Effector memory CD4-positive, alpha-beta T cell (primary cell): ENCODE data around the gene TGM4.

Experiments used
- DNase-seq, 3 donors: peaks; one replicate each; pipeline ENCODE4 v3.0.0-alpha.2; 2020
- H3K27ac ChIP-seq: 2 replicates; pipeline ENCODE4 v1.7.0; 2013; ENCODE audit warnings: mild to moderate bottlenecking, low read length, moderate library complexity; ENCODE audit not compliant: insufficient read depth, poor library complexity, severe bottlenecking
- H3K27me3 ChIP-seq: replicated peaks from 2 replicates; pipeline ENCODE4 v1.7.0; 2013; ENCODE audit warnings: mild to moderate bottlenecking, low read length; ENCODE audit not compliant: insufficient read depth, control insufficient read depth, poor library complexity, severe bottlenecking
- H3K36me3 ChIP-seq: 2 replicates; pipeline ENCODE4 v1.7.0; 2013; ENCODE audit warnings: mild to moderate bottlenecking, low read length, moderate library complexity; ENCODE audit not compliant: control insufficient read depth, insufficient read depth
- H3K4me1 ChIP-seq: 2 replicates; pipeline ENCODE4 v1.7.0; 2013; ENCODE audit warnings: low read length, mild to moderate bottlenecking; ENCODE audit not compliant: control insufficient read depth, insufficient read depth, poor library complexity, severe bottlenecking
- H3K4me3 ChIP-seq: 2 replicates; pipeline ENCODE4 v1.7.0; 2013; ENCODE audit warnings: low read length, low read depth, mild to moderate bottlenecking; ENCODE audit not compliant: insufficient read depth, poor library complexity, severe bottlenecking
- H3K9me3 ChIP-seq: 2 replicates; pipeline ENCODE4 v1.7.0; 2013; ENCODE audit warnings: mild to moderate bottlenecking, low read length, moderate library complexity; ENCODE audit not compliant: control insufficient read depth
- total RNA-seq, 3 donors: gene quantifications; one replicate each; lab custom pipeline; 2026; lab: John Stamatoyannopoulos, UW

Gene TGM4
- total RNA-seq, result 0 reads per million in 3 donors

DNA sequence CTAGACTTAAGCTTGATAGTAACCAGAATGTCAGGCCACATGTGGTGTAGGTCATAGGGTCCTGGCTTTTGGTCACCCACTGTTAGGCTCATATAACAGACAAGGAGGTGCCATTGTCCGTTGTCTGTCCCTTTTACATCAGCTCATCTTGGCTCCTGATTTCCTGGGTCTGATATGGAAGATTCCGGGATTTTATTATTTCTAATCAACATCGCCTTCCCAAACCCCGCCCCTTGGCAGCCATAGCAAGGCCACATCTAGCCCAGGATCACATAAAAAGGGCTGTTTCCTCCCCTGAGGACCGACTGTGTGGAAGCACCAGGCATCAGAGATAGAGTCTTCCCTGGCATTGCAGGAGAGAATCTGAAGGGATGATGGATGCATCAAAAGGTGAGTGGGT is at the start of gene TGM4:
TGM4 (plus strand) TSS at position 301 of the 400 bp plus-strand sequence; CDS start at position 372, 71 bp downstream.
- no peak within 1 kb of the TSS for H3K27ac ChIP-seq
- no peaks in the 10 kb centered on the region for H3K9me3 ChIP-seq
- H3K36me3 ChIP-seq, result no peaks in the 10 kb centered on the region
- H3K27me3 ChIP-seq, result no peaks in the 10 kb centered on the region
- no peak within 1 kb of the TSS for H3K4me3 ChIP-seq
- no peak for DNase-seq
- H3K4me1 ChIP-seq, result no peaks in the 10 kb centered on the region

GRCh38 chr3:44825264-44825925 is 49.0 kb upstream of the TGM4 start:
- no peak overlapping the region for H3K27ac ChIP-seq
- no peak for DNase-seq

GRCh38 chr3:44827196-44827595 is 47.2 kb upstream of the TGM4 start:
- no peaks in the 10 kb centered on the region for H3K27me3 ChIP-seq
- no peaks in the 10 kb centered on the region for H3K4me1 ChIP-seq
- H3K9me3 ChIP-seq, result no peaks in the 10 kb centered on the region
- H3K4me3 ChIP-seq, result no peak overlapping the region
- no peak overlapping the region for H3K27ac ChIP-seq
- no peaks in the 10 kb centered on the region for H3K36me3 ChIP-seq
- no peak for DNase-seq

More at GRCh38 chr3:44825264-44825925, 49.0 kb upstream of the TGM4 start:
- Histone ChIP-seq H3K36me3 (no peaks in the 10 kb centered on the region), H3K4me3 (no peak overlapping the region), H3K9me3 (no peaks in the 10 kb centered on the region), H3K4me1 (no peaks in the 10 kb centered on the region), H3K27me3 (no peaks in the 10 kb centered on the region)

DNA sequence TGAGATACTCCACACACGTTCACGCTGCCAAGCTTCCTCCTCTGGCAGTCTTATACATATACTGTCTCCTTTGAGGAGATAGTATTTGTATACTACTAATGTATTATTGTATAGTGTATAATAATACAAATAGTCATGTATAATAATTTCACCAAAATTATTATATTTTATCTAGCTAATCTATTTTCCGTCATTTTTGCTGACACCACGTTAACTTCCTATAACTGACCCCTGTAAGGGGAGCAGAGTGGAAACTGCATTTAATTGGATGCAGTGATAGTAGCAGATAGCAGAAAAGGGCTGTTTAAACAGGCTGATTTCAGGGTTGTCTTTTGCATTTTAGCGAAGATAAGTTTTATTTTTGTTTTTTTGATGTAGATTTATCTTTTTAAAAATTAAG is 43.2 kb upstream of the TGM4 start:
- Histone ChIP-seq H3K4me1 (no peaks in the 10 kb centered on the region), H3K27ac (no peak overlapping the region), H3K27me3 (no peaks in the 10 kb centered on the region), H3K9me3 (no peaks in the 10 kb centered on the region), H3K4me3 (no peak overlapping the region), H3K36me3 (no peaks in the 10 kb centered on the region)
- no peak for DNase-seq

DNA sequence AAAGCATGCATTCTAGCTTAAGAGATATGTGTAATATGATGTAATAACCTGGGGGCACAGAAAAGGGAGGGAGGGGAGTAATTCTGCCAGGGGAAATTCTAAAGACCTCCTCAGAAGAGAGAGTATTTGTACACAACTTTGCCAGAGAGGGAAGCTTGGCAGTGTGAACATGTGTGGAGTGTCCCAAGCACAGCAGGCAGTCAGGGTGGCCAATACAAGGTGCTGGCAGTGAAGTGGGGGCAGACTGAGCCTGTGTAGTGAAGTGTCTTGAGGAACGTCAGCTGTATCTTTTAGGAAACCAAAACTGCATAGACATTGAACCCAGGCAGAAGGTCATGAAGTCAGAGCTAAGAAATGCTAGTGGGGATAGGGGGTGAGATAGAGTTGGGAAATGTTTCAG is 42.4 kb upstream of the TGM4 start:
- no peaks in the 10 kb centered on the region for H3K36me3 ChIP-seq
- DNase-seq, result no peak
- H3K4me1 ChIP-seq, result no peaks in the 10 kb centered on the region
- no peak overlapping the region for H3K4me3 ChIP-seq
- H3K27ac ChIP-seq, result no peak overlapping the region
- peaks cover 3% of the 10 kb centered on the region for H3K9me3 ChIP-seq
- no peaks in the 10 kb centered on the region for H3K27me3 ChIP-seq

DNA sequence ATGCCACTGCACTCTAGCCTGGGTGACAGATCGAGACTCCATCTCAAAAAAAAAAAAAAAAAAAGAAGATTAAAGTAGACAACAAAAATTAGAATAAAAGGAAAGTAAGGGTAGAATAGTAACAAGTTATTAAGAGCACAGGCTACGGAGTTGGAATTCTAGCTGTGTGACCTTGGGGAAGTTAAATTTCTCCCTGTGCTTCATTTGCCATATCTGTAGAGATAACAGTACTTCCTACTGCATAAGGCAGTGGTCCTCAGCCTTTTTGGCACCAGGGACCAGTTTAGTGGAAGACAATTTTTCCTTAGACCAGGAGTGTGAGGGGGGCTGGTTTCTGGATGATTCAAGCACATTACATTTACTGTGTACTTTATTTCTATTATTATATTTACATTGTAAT is 41.4 kb upstream of the TGM4 start:
- no peak overlapping the region for H3K4me3 ChIP-seq
- no peak overlapping the region for H3K27ac ChIP-seq
- no peaks in the 10 kb centered on the region for H3K4me1 ChIP-seq
- H3K27me3 ChIP-seq, result no peaks in the 10 kb centered on the region
- DNase-seq, result no peak
- H3K9me3 ChIP-seq, result peaks cover 3% of the 10 kb centered on the region
- H3K36me3 ChIP-seq, result no peaks in the 10 kb centered on the region

GRCh38 chr3:44833394-44833793 is 41.0 kb upstream of the TGM4 start:
- H3K4me1 ChIP-seq, result no peaks in the 10 kb centered on the region
- no peak for DNase-seq
- peaks cover 3% of the 10 kb centered on the region for H3K9me3 ChIP-seq
- H3K36me3 ChIP-seq, result no peaks in the 10 kb centered on the region
- no peak overlapping the region for H3K27ac ChIP-seq
- H3K27me3 ChIP-seq, result no peaks in the 10 kb centered on the region
- H3K4me3 ChIP-seq, result no peak overlapping the region

GRCh38 chr3:44835684-44836083 is 38.7 kb upstream of the TGM4 start:
- H3K36me3 ChIP-seq, result no peaks in the 10 kb centered on the region
- H3K27me3 ChIP-seq, result no peaks in the 10 kb centered on the region
- no peak overlapping the region for H3K27ac ChIP-seq
- H3K4me3 ChIP-seq, result no peak overlapping the region
- no peaks in the 10 kb centered on the region for H3K4me1 ChIP-seq
- peaks cover 3% of the 10 kb centered on the region for H3K9me3 ChIP-seq
- DNase-seq, result no peak

GRCh38 chr3:44842376-44842775 is 32.0 kb upstream of the TGM4 start:
- Histone ChIP-seq H3K9me3 (no peaks in the 10 kb centered on the region), H3K4me3 (no peak overlapping the region), H3K27me3 (no peaks in the 10 kb centered on the region), H3K4me1 (no peaks in the 10 kb centered on the region), H3K27ac (no peak overlapping the region), H3K36me3 (no peaks in the 10 kb centered on the region)
- no peak for DNase-seq

DNA sequence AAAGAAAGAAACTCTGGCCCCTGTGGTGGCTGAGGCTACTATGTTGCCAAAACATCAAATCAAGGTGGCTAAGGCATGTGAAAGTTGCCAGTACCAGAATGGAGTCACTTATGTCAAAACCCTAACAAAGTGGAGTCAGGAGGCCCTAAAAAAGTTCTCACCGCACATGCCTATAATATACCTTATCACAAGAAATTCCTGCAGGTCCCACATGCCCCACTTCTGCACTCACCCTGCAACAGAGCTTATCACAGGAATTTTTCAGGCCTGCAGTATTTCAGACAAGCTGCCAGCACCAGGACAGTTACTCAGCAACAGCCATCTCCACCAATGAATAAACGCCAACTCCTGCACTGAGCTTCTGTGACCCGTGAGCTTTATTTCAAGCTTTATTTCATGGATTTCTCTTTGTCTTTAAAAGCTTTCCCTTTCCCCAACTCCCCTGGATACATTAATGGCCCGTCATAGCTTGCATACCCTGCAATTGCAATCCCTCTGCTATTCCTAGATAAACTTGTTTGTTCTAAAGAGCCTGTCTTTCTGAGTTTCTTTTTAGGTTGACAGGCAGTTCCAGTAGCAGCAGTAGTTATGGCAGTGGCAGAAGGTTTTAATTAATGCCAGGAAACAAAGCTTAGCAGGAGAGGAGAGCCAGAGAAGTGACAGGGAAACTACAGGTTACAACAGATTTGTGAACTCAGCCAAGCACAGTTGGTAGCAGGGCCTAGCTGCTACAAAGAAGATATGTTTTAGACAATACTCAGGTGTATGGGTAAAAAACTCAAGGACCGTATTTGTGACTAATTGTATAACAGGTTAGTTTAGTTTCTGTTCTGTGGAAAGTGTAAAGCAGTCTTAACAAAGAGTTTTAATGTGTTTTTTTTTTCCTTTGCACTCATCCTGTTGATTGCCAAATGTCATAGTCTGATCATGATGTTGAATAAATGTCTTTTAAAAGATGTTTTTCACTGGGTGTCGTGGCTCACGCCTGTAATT is 28.6 kb upstream of the TGM4 start:
- no peaks in the 10 kb centered on the region for H3K9me3 ChIP-seq
- no peaks in the 10 kb centered on the region for H3K36me3 ChIP-seq
- no peak for DNase-seq
- H3K27ac ChIP-seq, result no peak overlapping the region
- H3K27me3 ChIP-seq, result no peaks in the 10 kb centered on the region
- H3K4me3 ChIP-seq, result no peak overlapping the region
- no peaks in the 10 kb centered on the region for H3K4me1 ChIP-seq
